Measurements from ENCODE around the gene KCNC4.
A peak's percentile ranks its signal among the peaks of the same experiment; 100 is the strongest.

The KCNC4 gene

GRCh38 chr1:110213143-110213540, 3.0 kb downstream of the KCNC4 start:
- Mint-ChIP-seq H3K4me1 (peaks cover 62% of the 10 kb centered on the region), H3K4me3 (peak overlapping the region; percentile 62), H3K36me3 (ENCODE audit: low read depth) (peaks cover 1% of the 10 kb centered on the region), H3K9me3 (no peaks in the 10 kb centered on the region), H3K27me3 (peaks cover 4% of the 10 kb centered on the region), H3K27ac (no peak overlapping the region)
- DNase-seq (no peak), ATAC-seq (no peak)

- Mint-ChIP-seq H3K4me1 (peaks cover 55% of the 10 kb centered on the region), H3K27me3 (peaks cover 4% of the 10 kb centered on the region), H3K36me3 (ENCODE audit: low read depth) (peaks cover 5% of the 10 kb centered on the region), H3K9me3 (no peaks in the 10 kb centered on the region), H3K27ac (no peak overlapping the region), H3K4me3 (no peak overlapping the region)
- no peak for ATAC-seq
- DNase-seq, result no peak
Observed at GRCh38 chr1:110214454-110215404, 4.6 kb downstream of the KCNC4 start.

GRCh38 chr1:110215621-110216515, 5.8 kb downstream of the KCNC4 start:
- H3K4me3 Mint-ChIP-seq, result no peak overlapping the region
- peaks cover 5% of the 10 kb centered on the region for H3K36me3 Mint-ChIP-seq (ENCODE audit: low read depth)
- peaks cover 54% of the 10 kb centered on the region for H3K4me1 Mint-ChIP-seq
- peaks cover 4% of the 10 kb centered on the region for H3K27me3 Mint-ChIP-seq
- DNase-seq, result no peak
- no peak for ATAC-seq
- no peak overlapping the region for H3K27ac Mint-ChIP-seq
- no peaks in the 10 kb centered on the region for H3K9me3 Mint-ChIP-seq

GRCh38 chr1:110216844-110217444, 6.8 kb downstream of the KCNC4 start:
- DNase-seq (no peak), ATAC-seq (peak; percentile 44)
- H3K27ac Mint-ChIP-seq, result peak overlapping the region; percentile 15
- no peak overlapping the region for H3K4me3 Mint-ChIP-seq
- H3K4me1 Mint-ChIP-seq, result peaks cover 49% of the 10 kb centered on the region
- no peaks in the 10 kb centered on the region for H3K9me3 Mint-ChIP-seq
- peaks cover 5% of the 10 kb centered on the region for H3K36me3 Mint-ChIP-seq (ENCODE audit: low read depth)
- H3K27me3 Mint-ChIP-seq, result peaks cover 4% of the 10 kb centered on the region

GRCh38 chr1:110218137-110218536, 8.0 kb downstream of the KCNC4 start:
- no peaks in the 10 kb centered on the region for H3K9me3 Mint-ChIP-seq
- no peak overlapping the region for H3K4me3 Mint-ChIP-seq
- H3K4me1 Mint-ChIP-seq, result peaks cover 40% of the 10 kb centered on the region
- DNase-seq, result no peak
- peaks cover 1% of the 10 kb centered on the region for H3K27me3 Mint-ChIP-seq
- H3K27ac Mint-ChIP-seq, result no peak overlapping the region
- H3K36me3 Mint-ChIP-seq (ENCODE audit: low read depth), result peaks cover 4% of the 10 kb centered on the region
- ATAC-seq, result no peak

GRCh38 chr1:110218739-110219138, 8.6 kb downstream of the KCNC4 start:
- Mint-ChIP-seq H3K36me3 (ENCODE audit: low read depth) (peaks cover 3% of the 10 kb centered on the region), H3K27me3 (no peaks in the 10 kb centered on the region), H3K4me1 (peaks cover 34% of the 10 kb centered on the region), H3K9me3 (no peaks in the 10 kb centered on the region), H3K4me3 (no peak overlapping the region), H3K27ac (no peak overlapping the region)
- no peak for DNase-seq
- no peak for ATAC-seq

GRCh38 chr1:110220324-110220723, 10.2 kb downstream of the KCNC4 start:
- Mint-ChIP-seq H3K36me3 (ENCODE audit: low read depth) (peaks cover 6% of the 10 kb centered on the region), H3K4me1 (peaks cover 26% of the 10 kb centered on the region), H3K27me3 (no peaks in the 10 kb centered on the region), H3K9me3 (no peaks in the 10 kb centered on the region), H3K27ac (no peak overlapping the region), H3K4me3 (no peak overlapping the region)
- DNase-seq (no peak), ATAC-seq (no peak)

- Mint-ChIP-seq H3K27me3 (no peaks in the 10 kb centered on the region), H3K4me3 (no peak overlapping the region), H3K36me3 (ENCODE audit: low read depth) (peaks cover 6% of the 10 kb centered on the region), H3K27ac (no peak overlapping the region), H3K4me1 (peaks cover 19% of the 10 kb centered on the region), H3K9me3 (no peaks in the 10 kb centered on the region)
- DNase-seq (no peak), ATAC-seq (no peak)
Observed at GRCh38 chr1:110221119-110221518, 11.0 kb downstream of the KCNC4 start.

- H3K36me3 Mint-ChIP-seq (ENCODE audit: low read depth), result peaks cover 6% of the 10 kb centered on the region
- ATAC-seq, result no peak
- no peak for DNase-seq
- no peak overlapping the region for H3K4me3 Mint-ChIP-seq
- H3K27me3 Mint-ChIP-seq, result no peaks in the 10 kb centered on the region
- H3K9me3 Mint-ChIP-seq, result no peaks in the 10 kb centered on the region
- peaks cover 3% of the 10 kb centered on the region for H3K4me1 Mint-ChIP-seq
- H3K27ac Mint-ChIP-seq, result no peak overlapping the region
Observed at GRCh38 chr1:110223127-110223526, 13.0 kb downstream of the KCNC4 start.

GRCh38 chr1:110223581-110223980, 13.5 kb downstream of the KCNC4 start:
- Mint-ChIP-seq H3K4me1 (no peaks in the 10 kb centered on the region), H3K27ac (no peak overlapping the region), H3K4me3 (no peak overlapping the region), H3K9me3 (no peaks in the 10 kb centered on the region), H3K36me3 (ENCODE audit: low read depth) (peaks cover 3% of the 10 kb centered on the region), H3K27me3 (no peaks in the 10 kb centered on the region)
- no peak for ATAC-seq
- DNase-seq, result no peak

GRCh38 chr1:110224240-110224995, 14.3 kb downstream of the KCNC4 start:
- H3K36me3 Mint-ChIP-seq (ENCODE audit: low read depth), result peaks cover 4% of the 10 kb centered on the region
- H3K9me3 Mint-ChIP-seq, result no peaks in the 10 kb centered on the region
- H3K27me3 Mint-ChIP-seq, result no peaks in the 10 kb centered on the region
- DNase-seq, result no peak
- no peaks in the 10 kb centered on the region for H3K4me1 Mint-ChIP-seq
- ATAC-seq, result no peak
- no peak overlapping the region for H3K27ac Mint-ChIP-seq
- no peak overlapping the region for H3K4me3 Mint-ChIP-seq

- Mint-ChIP-seq H3K4me1 (no peaks in the 10 kb centered on the region), H3K27ac (no peak overlapping the region), H3K27me3 (no peaks in the 10 kb centered on the region), H3K36me3 (ENCODE audit: low read depth) (peaks cover 4% of the 10 kb centered on the region), H3K9me3 (no peaks in the 10 kb centered on the region), H3K4me3 (no peak overlapping the region)
- DNase-seq (no peak), ATAC-seq (no peak)
Observed at GRCh38 chr1:110225212-110225611, 15.1 kb downstream of the KCNC4 start.

GRCh38 chr1:110225756-110226404, 15.8 kb downstream of the KCNC4 start:
- H3K36me3 Mint-ChIP-seq (ENCODE audit: low read depth), result peaks cover 4% of the 10 kb centered on the region
- H3K27me3 Mint-ChIP-seq, result no peaks in the 10 kb centered on the region
- H3K4me3 Mint-ChIP-seq, result no peak overlapping the region
- H3K9me3 Mint-ChIP-seq, result no peaks in the 10 kb centered on the region
- H3K4me1 Mint-ChIP-seq, result no peaks in the 10 kb centered on the region
- no peak for ATAC-seq
- no peak for DNase-seq
- H3K27ac Mint-ChIP-seq, result no peak overlapping the region
